Fibroblast of lung (primary cell): ENCODE measurements around the gene PLA2G2A.
"Not testable (repeated sequence)": the region's sequence is repeated elsewhere in the genome, so short reads cannot be mapped to it uniquely, and the experiment has no call there.

ENCODE experiments used
- CTCF ChIP-seq, 2 donors: IDR thresholded peaks in 1 of 2; conservative IDR thresholded peaks in 1 of 2; 1 replicate in 1 of 2; 2 replicates in 1 of 2; pipeline ENCODE4 v1.5.1; 2011 to 2012; ENCODE audit warnings: low read length in 2 of 2, control low read depth in 1 of 2, inconsistent platforms in 1 of 2, low read depth in 1 of 2, mild to moderate bottlenecking in 1 of 2
- EZH2 ChIP-seq: IDR thresholded peaks from 2 replicates; pipeline ENCODE4 v1.5.1; 2012; ENCODE audit warnings: low read length, control low read depth, mild to moderate bottlenecking; ENCODE audit errors: missing control alignments

- TF ChIP-seq CTCF (conservative IDR thresholded peaks at IDR 0.05 in 1 of 2, IDR thresholded peaks at IDR 0.05 in 1 of 2; ENCODE audit: low read depth in 1 of 2, low read length in 2 of 2); EZH2: not testable (repeated sequence)
Measured at GRCh38 chr1:19984409-19985016, 5.1 kb upstream of the PLA2G2A start.
